ENCODE measurements around the gene PBX3.

The PBX3 gene

DNA sequence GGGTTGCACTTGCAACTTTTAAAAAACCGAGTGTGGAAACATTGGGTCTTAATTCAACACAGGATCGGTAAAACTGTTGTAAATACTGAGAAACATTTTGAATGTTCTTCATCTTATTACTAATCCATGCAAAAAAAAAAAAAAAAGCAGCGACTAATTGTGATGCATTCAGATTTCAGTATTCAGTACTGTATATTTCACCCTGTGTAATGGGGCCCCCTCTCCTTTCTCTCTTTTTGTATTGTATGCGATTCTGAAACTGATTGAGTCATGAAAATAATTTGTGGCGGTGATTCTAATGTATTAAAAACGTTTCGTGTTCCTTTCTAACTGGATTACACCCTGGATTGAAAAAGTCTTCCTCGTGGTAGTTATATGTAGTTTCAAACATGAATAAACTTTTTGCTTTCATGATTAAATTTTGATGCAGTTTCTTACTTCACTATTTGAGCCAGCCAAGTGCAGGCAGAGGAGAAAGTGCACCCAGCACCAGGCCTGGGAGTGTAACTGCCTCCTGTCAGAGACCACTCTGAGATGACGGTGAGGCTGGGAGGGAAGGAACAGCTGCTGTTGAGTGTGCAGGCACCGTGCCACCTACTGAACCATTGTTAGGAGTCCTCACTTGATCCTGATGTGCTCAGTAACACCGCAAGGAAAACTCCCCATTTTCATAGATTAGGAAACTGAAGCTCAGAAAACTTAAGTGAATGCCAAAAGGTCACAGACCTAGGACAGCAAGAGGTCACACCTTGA, 220.0 kb downstream of the PBX3 start:
- DNase-seq (ENCODE audit: low read depth, low spot score) = no peak

DNA sequence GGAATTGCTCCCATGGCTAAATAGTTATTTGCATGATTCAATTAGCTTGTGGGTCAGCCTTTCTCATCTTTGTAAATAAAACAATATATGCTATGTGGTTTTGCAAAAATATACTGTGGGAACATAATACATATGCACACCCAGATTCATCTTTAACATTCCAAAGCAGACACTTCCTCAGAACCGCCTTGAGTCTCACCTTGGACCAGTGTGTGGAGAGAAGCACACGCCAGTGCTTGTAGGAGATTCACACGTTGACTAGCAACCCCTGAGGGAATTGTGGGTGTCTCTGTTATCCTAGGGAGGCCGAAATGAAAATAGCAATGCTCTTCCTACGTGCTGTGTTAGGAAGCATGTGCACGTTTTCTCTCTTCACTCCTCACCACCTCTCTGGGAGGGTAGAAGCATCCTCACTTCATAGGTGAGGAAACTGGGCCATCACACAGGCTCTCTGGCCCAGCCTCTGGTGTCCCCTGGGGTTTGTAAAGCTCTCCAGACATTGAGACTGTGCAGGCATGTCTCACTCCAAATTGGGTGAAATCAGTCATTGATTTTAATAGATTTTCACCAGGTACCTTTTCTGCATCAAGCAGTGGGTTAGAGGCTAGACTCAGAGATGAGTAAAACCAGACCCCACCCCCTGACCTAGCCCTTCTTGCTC, 221.7 kb downstream of the PBX3 start:
- TF ChIP-seq YY1 (IDR thresholded peaks at IDR 0.05; ENCODE audit: insufficient read depth, insufficient read length) = no peak
- TF ChIP-seq SUZ12 (IDR thresholded peaks at IDR 0.05; ENCODE audit: extremely low read depth, insufficient read depth, insufficient read length) = no peak
- TF ChIP-seq ZNF274 (IDR thresholded peaks at IDR 0.05; ENCODE audit: low read depth, low read length) = no peak
- H3K4me1 ChIP-seq (ENCODE audit: insufficient read depth, insufficient read length) = no peaks in the 10 kb centered on the region
- H3K4me3 ChIP-seq (ENCODE audit: insufficient read length, low read depth) = no peak overlapping the region
- H3K9me3 ChIP-seq (ENCODE audit: insufficient read depth, low read length) = no peaks in the 10 kb centered on the region
- H3K36me3 ChIP-seq (ENCODE audit: insufficient read depth, insufficient read length, low read length) = peaks cover 20% of the 10 kb centered on the region
- no peak overlapping the region for H3K9ac ChIP-seq (ENCODE audit: insufficient read length, low read depth)
- DNase-seq (ENCODE audit: low read depth, low spot score) = no peak
- no peaks in the 10 kb centered on the region for H3K27me3 ChIP-seq (ENCODE audit: insufficient read depth, insufficient read length)

More for the DNA sequence above, 220.0 kb downstream of the PBX3 start:
- Histone ChIP-seq H3K27me3 (ENCODE audit: insufficient read depth, insufficient read length) (no peaks in the 10 kb centered on the region), H3K36me3 (ENCODE audit: insufficient read depth, insufficient read length, low read length) (peaks cover 35% of the 10 kb centered on the region), H3K4me3 (ENCODE audit: insufficient read length, low read depth) (no peak overlapping the region), H3K9me3 (ENCODE audit: insufficient read depth, low read length) (no peaks in the 10 kb centered on the region), H3K4me1 (ENCODE audit: insufficient read depth, insufficient read length) (no peaks in the 10 kb centered on the region), H3K9ac (ENCODE audit: insufficient read length, low read depth) (no peak overlapping the region)
- TF ChIP-seq YY1 (IDR thresholded peaks at IDR 0.05; ENCODE audit: insufficient read depth, insufficient read length) = no peak
- no peak for TF ChIP-seq ZNF274 (IDR thresholded peaks at IDR 0.05; ENCODE audit: low read depth, low read length)
- no peak for TF ChIP-seq SUZ12 (IDR thresholded peaks at IDR 0.05; ENCODE audit: extremely low read depth, insufficient read depth, insufficient read length)

DNA sequence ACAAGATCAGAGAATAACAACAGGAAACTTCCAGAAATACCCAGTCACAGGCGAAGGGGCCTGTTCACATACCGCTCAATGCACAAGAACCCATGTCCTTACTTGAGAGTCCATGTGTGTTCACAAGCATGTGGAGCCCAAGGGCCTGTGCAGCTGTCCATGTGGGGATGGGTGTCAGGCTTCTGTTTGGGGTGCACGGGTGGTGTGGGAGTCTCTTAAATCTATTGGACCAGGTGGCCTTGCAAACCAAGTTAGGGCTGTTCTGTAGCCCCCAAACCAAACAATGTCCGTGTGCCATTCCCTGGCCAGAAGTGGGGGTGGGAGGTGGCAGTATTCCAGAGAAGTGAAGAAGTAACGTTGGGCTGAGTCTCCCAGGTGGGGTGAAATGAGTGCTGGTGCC, 222.3 kb downstream of the PBX3 start:
- no peak for TF ChIP-seq YY1 (IDR thresholded peaks at IDR 0.05; ENCODE audit: insufficient read depth, insufficient read length)
- TF ChIP-seq ZNF274 (IDR thresholded peaks at IDR 0.05; ENCODE audit: low read depth, low read length) = no peak
- no peak for TF ChIP-seq SUZ12 (IDR thresholded peaks at IDR 0.05; ENCODE audit: extremely low read depth, insufficient read depth, insufficient read length)
- H3K4me1 ChIP-seq (ENCODE audit: insufficient read depth, insufficient read length) = no peaks in the 10 kb centered on the region
- no peak overlapping the region for H3K4me3 ChIP-seq (ENCODE audit: insufficient read length, low read depth)
- DNase-seq (ENCODE audit: low read depth, low spot score) = no peak
- H3K36me3 ChIP-seq (ENCODE audit: insufficient read depth, insufficient read length, low read length) = peaks cover 20% of the 10 kb centered on the region
- no peaks in the 10 kb centered on the region for H3K9me3 ChIP-seq (ENCODE audit: insufficient read depth, low read length)
- no peak overlapping the region for H3K9ac ChIP-seq (ENCODE audit: insufficient read length, low read depth)
- H3K27me3 ChIP-seq (ENCODE audit: insufficient read depth, insufficient read length) = no peaks in the 10 kb centered on the region

GRCh38 chr9:125969868-125970267, 222.7 kb downstream of the PBX3 start:
- Histone ChIP-seq H3K4me1 (ENCODE audit: insufficient read depth, insufficient read length) (no peaks in the 10 kb centered on the region), H3K4me3 (ENCODE audit: insufficient read length, low read depth) (no peak overlapping the region), H3K36me3 (ENCODE audit: insufficient read depth, insufficient read length, low read length) (peaks cover 20% of the 10 kb centered on the region), H3K9me3 (ENCODE audit: insufficient read depth, low read length) (no peaks in the 10 kb centered on the region), H3K9ac (ENCODE audit: insufficient read length, low read depth) (no peak overlapping the region), H3K27me3 (ENCODE audit: insufficient read depth, insufficient read length) (no peaks in the 10 kb centered on the region)
- no peak for TF ChIP-seq YY1 (IDR thresholded peaks at IDR 0.05; ENCODE audit: insufficient read depth, insufficient read length)
- no peak for TF ChIP-seq SUZ12 (IDR thresholded peaks at IDR 0.05; ENCODE audit: extremely low read depth, insufficient read depth, insufficient read length)
- TF ChIP-seq ZNF274 (IDR thresholded peaks at IDR 0.05; ENCODE audit: low read depth, low read length) = no peak
- no peak for DNase-seq (ENCODE audit: low read depth, low spot score)

- no peak overlapping the region for H3K4me3 ChIP-seq (ENCODE audit: insufficient read length, low read depth)
- TF ChIP-seq YY1 (IDR thresholded peaks at IDR 0.05; ENCODE audit: insufficient read depth, insufficient read length) (no peak), SUZ12 (IDR thresholded peaks at IDR 0.05; ENCODE audit: extremely low read depth, insufficient read depth, insufficient read length) (no peak), ZNF274 (IDR thresholded peaks at IDR 0.05; ENCODE audit: low read depth, low read length) (no peak)
- H3K27me3 ChIP-seq (ENCODE audit: insufficient read depth, insufficient read length) = no peaks in the 10 kb centered on the region
- H3K36me3 ChIP-seq (ENCODE audit: insufficient read depth, insufficient read length, low read length) = peaks cover 16% of the 10 kb centered on the region
- H3K4me1 ChIP-seq (ENCODE audit: insufficient read depth, insufficient read length) = no peaks in the 10 kb centered on the region
- DNase-seq (ENCODE audit: low read depth, low spot score) = no peak
- H3K9me3 ChIP-seq (ENCODE audit: insufficient read depth, low read length) = no peaks in the 10 kb centered on the region
- no peak overlapping the region for H3K9ac ChIP-seq (ENCODE audit: insufficient read length, low read depth)
Measured at GRCh38 chr9:125970340-125970739, 223.2 kb downstream of the PBX3 start.

DNA sequence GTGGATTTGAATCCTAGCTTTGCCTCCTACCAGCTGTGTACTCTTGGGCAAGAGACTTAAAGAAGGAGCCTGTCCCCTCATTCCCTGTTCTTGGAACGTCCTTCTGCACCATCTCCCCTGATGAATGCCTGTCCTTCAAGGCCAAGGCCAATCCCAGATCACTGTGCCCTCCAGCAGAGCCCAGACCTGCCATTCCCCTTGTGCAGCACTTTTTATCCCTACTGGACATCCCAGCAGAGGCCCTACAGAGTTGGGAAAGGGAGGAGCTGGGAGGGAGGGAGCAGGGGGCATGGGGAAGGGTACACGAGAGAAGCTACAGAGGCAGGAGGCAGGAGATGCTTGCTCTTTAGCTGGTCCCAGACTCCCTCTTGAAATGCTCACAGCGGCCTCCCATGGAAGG, 223.9 kb downstream of the PBX3 start:
- Histone ChIP-seq H3K27me3 (ENCODE audit: insufficient read depth, insufficient read length) (no peaks in the 10 kb centered on the region), H3K36me3 (ENCODE audit: insufficient read depth, insufficient read length, low read length) (peaks cover 11% of the 10 kb centered on the region), H3K4me3 (ENCODE audit: insufficient read length, low read depth) (no peak overlapping the region), H3K4me1 (ENCODE audit: insufficient read depth, insufficient read length) (no peaks in the 10 kb centered on the region), H3K9ac (ENCODE audit: insufficient read length, low read depth) (no peak overlapping the region), H3K9me3 (ENCODE audit: insufficient read depth, low read length) (peaks cover 3% of the 10 kb centered on the region; the same call in 1 of the 2 replicates)
- no peak for DNase-seq (ENCODE audit: low read depth, low spot score)
- no peak for TF ChIP-seq SUZ12 (IDR thresholded peaks at IDR 0.05; ENCODE audit: extremely low read depth, insufficient read depth, insufficient read length)
- no peak for TF ChIP-seq ZNF274 (IDR thresholded peaks at IDR 0.05; ENCODE audit: low read depth, low read length)
- no peak for TF ChIP-seq YY1 (IDR thresholded peaks at IDR 0.05; ENCODE audit: insufficient read depth, insufficient read length)

DNA sequence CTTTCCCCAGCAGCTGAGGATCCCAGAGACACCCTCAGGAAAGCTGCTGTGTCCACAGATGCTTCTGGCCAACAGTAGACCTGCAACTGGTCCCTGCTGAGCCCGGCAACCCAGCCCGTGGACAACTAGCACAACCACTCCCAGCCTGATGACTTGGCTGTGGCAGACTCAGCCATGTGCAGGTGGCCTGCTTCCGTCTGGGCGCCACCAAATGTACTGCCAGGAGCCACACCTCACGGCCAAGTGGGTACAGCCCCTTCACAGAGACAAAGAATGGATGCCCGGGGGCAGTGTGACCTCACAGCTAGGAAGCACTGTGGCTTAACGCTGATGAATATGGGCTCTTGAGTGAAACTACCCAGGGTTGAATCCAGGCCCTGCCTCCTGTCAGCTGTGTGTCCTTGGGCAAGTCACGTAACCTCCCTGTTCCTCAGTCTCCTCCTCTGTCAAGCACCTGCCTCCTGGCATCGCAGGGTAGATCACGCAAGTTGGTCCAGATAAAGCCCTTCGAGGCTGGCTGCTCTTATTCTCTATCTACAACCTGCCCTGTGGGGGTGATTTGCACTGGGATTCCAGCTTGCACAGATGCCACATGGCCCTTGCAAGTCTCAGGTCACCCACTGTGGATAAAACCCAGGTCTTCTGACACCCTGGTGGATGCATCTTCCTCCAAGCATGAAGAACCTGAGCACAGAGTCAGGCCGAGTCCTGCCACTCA, 225.0 kb downstream of the PBX3 start:
- Histone ChIP-seq H3K36me3 (ENCODE audit: insufficient read depth, insufficient read length, low read length) (peaks cover 4% of the 10 kb centered on the region), H3K9ac (ENCODE audit: insufficient read length, low read depth) (no peak overlapping the region), H3K4me1 (ENCODE audit: insufficient read depth, insufficient read length) (no peaks in the 10 kb centered on the region), H3K27me3 (ENCODE audit: insufficient read depth, insufficient read length) (no peaks in the 10 kb centered on the region), H3K9me3 (ENCODE audit: insufficient read depth, low read length) (peaks cover 3% of the 10 kb centered on the region; the same call in 1 of the 2 replicates), H3K4me3 (ENCODE audit: insufficient read length, low read depth) (no peak overlapping the region)
- TF ChIP-seq SUZ12 (IDR thresholded peaks at IDR 0.05; ENCODE audit: extremely low read depth, insufficient read depth, insufficient read length) (no peak), YY1 (IDR thresholded peaks at IDR 0.05; ENCODE audit: insufficient read depth, insufficient read length) (no peak), ZNF274 (IDR thresholded peaks at IDR 0.05; ENCODE audit: low read depth, low read length) (no peak)
- no peak for DNase-seq (ENCODE audit: low read depth, low spot score)

Data from NT2/D1 (cell line).